HG03520 (cell line): Measurements from ENCODE around the gene SOST.

ENCODE experiments used
- ATAC-seq: cut with Tn5 transposase; IDR thresholded peaks from one replicate; pipeline ENCODE4 v1.9.1; 2021; ENCODE audit warnings: mild to moderate bottlenecking, moderate library complexity; ENCODE audit not compliant: unreplicated experiment

SOST gene

DNA sequence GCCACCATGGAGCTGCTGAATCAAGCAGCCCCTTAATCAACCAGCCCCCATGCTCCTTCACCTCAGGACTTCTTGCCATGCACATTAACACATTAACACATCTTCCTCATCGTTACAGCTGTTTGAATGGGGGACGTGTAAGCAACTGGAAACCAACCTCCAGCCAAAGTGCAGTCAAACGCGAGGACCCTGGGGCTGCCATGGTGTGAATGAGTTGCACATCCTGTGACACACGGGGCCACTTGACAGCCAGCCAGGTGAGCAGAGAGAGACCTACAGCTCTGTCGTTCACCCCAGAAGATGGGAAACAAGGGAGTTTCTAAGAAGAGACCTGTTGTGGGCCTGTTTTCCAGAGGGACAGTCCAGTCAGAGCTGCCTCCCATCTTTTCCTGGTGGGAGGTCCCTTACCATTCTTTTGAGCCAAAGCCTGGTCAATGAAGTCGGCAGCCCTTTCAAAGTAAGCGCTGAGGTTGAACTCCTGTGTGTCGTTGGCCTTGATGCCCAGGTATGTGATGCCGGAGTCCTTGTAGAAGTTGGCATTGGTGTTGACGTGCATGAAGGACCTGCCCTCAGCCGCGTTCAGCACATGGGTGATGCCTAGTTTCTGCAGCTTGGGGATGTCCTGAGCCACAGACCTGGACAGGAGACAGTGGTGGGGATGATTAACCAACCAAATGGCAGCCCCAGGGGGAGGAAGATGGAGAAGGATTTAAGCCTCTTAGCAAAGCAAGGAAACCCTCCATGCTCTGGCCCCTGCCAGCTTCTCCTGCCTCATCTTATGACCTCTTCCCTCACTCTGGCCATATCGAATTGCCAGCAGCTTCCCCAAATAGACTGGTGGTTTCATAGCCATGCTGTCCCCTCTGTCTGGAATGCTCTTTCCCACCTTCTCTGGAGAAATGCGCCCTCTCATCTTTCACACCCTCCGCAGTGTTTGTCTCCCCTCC is 16.0 kb upstream of the SOST start:
- no peak for ATAC-seq

DNA sequence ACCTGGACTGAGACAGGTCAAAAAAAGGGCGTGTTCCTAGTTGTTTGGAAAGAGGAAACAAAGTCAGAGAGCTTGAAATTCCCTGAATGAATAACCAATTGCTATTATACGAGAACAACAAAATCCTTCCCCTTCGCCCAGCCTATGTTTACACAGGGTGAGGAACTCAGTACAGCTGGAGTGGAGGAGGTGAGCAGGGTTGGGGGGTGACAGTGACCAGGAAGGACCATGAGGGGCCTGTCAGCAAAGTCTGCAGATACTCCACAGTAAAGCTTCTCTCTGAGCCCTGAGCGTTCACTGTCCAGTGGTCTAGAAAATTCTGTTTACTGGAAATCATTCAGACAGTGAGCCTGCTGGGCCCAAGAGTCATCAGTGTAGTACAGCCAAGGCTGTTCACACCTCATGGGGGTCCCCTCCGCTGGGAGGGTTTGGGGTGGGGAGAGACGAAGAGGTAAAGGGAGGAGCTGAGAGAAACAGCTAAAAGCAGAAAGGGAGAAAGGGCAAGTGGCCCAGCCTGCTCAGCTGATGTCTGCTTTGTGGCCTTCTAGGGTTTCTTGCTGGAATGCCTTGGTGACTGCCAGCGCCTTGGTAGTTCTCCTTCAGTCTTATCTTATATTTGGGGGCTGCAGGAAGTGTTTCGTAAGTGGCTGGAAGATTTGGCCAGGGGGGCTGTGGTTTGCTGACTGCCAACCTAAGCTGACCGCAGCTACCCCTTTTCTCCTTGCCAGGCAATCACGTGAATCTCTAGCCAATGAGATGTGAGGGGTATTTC is 14.5 kb upstream of the SOST start:
- no peak for ATAC-seq

DNA sequence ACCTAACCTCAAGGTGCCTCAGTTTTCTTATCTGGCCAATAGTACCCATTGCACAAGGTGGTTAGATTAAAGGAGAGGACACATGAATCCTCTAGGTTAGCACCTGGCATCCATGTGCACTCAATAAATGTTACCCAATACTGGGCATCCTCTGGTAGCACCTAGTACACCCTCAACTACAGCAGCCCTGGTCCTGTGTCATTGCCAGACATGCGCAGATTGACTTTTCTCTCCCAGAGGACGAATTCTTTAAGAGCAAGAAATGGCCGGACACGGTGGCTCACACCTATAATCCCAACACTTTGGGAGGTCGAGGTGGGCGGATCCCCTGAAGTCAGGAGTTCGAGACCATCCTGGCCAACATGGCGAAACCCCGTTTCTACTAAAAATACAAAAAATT is 12.9 kb upstream of the SOST start:
- no peak for ATAC-seq

DNA sequence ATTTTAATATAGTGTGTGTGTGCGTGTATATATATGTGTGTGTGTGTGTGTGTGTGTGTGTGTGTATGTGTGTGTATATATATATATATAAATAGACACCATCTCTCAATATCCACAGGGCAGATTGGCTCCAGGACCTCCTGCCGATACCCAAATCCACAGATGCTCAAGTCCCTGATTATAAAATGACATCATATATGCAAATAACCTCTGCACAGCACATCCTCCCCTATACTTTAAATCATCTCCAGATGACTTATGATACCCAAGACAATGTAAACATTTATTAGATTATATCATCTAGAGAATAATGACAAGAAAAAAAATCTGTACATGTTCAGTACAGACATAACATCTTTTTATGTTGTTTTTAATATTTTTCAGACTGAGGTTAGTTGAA is 12.4 kb upstream of the SOST start:
- no peak for ATAC-seq

GRCh38 chr17:43769859-43770258 is 11.3 kb upstream of the SOST start:
- ATAC-seq, result no peak

GRCh38 chr17:43769426-43769825 is 10.8 kb upstream of the SOST start:
- ATAC-seq, result no peak

GRCh38 chr17:43768943-43769342 is 10.4 kb upstream of the SOST start:
- ATAC-seq, result no peak

- no peak for ATAC-seq
These were observed 9.8 kb upstream of the SOST start for GRCh38 chr17:43768382-43768781.

DNA sequence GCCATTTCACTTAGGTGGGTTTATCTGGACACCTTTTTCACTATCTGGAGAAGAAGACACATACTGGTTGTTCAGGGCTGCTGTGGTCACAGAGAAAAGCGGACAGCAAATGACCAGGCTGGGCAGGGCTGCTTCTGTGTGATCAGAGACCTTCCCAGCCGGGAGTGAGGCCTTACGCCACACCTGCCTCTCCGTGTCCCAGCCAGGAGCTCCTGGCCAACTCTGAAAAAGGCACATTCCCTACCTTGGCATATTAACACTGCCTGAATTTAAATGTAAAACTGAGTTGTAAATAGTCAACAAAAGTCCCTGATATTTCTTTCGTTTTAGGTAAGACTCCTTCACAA is 9.1 kb upstream of the SOST start:
- ATAC-seq, result no peak

GRCh38 chr17:43767053-43767712 is 8.6 kb upstream of the SOST start:
- ATAC-seq, result no peak

- ATAC-seq, result no peak
These were observed 7.9 kb upstream of the SOST start for GRCh38 chr17:43766413-43767052.

DNA sequence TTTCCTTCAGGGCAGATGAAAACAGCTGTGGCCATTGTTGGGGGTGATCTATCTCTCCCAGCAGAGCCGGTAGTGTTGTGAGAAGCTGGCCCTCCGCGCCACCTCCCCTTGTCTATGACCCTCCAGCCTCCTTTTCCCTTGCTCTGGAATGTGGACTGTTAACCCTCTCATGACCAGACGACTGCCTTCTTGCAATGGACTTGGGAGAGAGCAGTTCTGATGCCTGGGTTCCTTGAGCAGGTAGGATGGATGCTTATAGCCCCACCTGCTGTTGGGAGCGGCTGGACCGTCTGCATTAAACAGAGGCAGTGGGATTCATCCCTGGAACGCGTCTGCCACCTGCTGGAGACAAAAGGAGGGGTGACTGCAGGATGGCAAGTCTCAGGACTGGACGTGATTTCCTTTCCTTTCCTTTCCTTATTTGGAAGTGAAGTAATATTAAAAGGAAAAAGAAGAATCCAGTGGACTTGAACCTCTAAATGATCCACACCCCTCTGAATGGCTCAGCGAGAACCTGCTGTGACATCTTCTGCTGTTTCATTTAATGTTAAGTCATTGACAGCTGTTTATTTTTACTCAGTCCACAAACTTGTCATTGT is 1.8 kb upstream of the SOST start:
- no peak for ATAC-seq

GRCh38 chr17:43759836-43760235 is 1.2 kb upstream of the SOST start:
- ATAC-seq, result no peak

- ATAC-seq, result no peak
These were observed 505 bp downstream of the SOST start for GRCh38 chr17:43758086-43758485.

DNA sequence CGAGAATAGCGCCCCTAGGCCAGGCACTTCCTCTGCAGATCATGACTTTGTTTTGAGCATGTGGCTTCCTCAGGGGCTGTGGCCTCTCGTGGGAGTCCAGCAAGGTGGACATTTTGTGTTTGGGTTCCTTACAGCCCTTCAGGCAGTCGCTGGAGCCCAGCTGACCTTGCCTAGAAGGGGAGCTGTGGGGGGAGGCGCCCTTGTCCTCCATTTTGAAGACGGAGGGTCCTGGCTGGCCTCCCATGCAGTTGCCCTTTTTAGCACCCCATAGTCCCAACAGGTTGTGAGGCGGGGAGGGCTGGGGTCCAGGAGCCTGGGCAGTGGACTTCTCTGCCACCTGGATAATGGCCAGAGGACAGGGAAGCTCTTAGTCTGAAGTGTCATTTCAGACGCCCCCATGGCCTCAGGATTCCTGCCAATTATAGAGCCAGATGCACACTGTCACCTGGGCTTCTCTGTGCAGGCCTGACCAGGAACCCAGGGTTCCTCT is 1.4 kb downstream of the SOST start:
- no peak for ATAC-seq

DNA sequence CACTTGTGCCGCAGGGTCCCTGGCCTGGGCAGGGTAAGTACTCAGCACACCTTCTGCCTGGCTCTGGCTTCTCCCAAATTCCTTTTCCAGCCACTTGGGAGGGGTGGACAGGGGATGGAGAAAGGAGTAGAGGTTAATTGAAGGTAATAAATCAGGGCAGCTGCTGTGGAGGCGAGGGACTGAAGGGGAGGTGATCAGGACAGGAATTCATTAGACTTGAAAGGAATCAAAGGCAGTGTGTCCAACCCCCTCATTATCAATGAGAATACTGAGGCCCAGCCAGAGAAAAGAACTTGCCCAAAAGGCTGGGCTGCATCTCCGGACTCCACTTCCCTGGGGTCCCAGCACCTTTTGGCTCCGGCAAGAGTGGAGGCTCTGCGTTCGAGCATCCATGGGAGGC is 2.4 kb downstream of the SOST start:
- ATAC-seq, result no peak

DNA sequence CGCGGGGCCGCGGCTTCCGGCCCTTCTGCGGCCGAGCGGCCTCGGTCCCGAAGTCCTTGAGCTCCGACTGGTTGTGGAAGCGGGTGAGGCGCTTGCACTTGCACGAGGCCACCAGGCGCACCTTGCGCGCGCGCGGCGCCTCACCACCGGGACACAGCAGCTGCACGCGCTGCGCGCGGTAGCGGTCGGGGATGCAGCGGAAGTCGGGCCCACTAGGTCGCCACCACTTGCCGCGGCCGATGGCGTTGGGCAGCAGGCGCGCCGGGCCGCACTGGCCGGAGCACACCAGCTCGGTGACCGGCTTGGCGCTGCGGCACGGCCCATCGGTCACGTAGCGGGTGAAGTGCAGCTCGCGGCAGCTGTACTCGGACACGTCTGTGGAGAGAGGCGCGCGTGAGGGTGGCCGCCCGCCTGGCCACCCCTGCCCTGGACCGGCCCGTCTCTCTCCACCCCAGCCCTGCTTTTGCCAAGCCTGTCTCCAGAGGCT is 3.2 kb downstream of the SOST start:
- ATAC-seq, result no peak

- no peak for ATAC-seq
These were observed 3.6 kb downstream of the SOST start for GRCh38 chr17:43754947-43755346.

DNA sequence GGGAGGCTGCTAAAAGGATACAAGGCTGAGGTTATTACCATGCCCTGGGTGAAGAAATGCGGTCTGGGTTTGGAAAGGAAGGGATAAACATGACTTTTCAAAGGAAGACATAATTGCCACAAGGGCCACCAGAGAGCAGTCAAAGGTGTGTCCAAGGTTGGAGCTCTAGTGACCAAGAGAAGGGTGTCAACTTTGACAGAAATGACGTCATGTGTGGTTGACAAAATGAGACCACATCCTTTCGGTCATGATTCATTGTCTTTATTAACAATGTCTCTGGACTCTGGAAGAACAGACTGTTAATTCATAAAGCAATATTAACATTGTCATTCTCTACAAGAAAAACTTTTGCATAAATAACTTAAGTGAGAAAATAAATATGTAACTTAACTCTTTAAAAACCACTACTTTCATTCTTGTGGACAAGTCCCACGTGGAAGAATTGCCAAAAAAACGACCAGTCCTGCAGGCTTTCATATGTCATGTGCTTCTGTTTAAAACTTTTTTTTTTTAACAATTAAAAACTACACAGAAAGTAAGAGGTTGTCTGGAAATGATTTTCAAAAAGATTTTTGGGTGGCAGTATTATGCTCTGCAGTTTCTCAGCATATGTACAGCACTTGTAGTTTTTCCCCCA is 5.0 kb downstream of the SOST start:
- no peak for ATAC-seq

- no peak for ATAC-seq
These were observed 8.4 kb downstream of the SOST start for GRCh38 chr17:43750153-43750552.
